Astrocyte (in vitro differentiated cells and primary cell): Measurements from ENCODE around the gene GMPS.
"Not testable (repeated sequence)": the region's sequence is repeated elsewhere in the genome, so short reads cannot be mapped to it uniquely, and the experiment has no call there.

Experiments used
- CTCF ChIP-seq: IDR thresholded peaks from 2 replicates; pipeline ENCODE4 v1.5.1; 2011; ENCODE audit warnings: low read depth, mild to moderate bottlenecking, inconsistent platforms, low read length, moderate library complexity; ENCODE audit not compliant: insufficient read depth
- EZH2 ChIP-seq: IDR thresholded peaks from 2 replicates; pipeline ENCODE4 v1.6.1; 2012; ENCODE audit warnings: mild to moderate bottlenecking, low read length, inconsistent platforms; ENCODE audit not compliant: insufficient read depth

GRCh38 chr3:155860424-155860823 is 10.0 kb upstream of the GMPS start:
- not testable (repeated sequence) for TF ChIP-seq CTCF, EZH2
